Activated B cell treated with CpG ODN at 0.5 μM for 24 hours (primary cell): Measurements from ENCODE around the gene KYAT1. TPM values are rescaled to one million over a fixed set of nuclear protein-coding genes. Genes with fewer than 3 reads are reported as not detected.

Source experiments
- ATAC-seq: fragments of 200-7000 bp; cut with Tn5 transposase; one replicate; pipeline ENCODE4 v1.10.0; 2021; ENCODE audit warnings: low read depth, mild to moderate bottlenecking, moderate library complexity
- CTCF ChIA-PET: fragments of 350-600 bp; sonication (Branson Sonifier 250); formaldehyde crosslinking; loops from one replicate; lab custom pipeline; 2021; ENCODE audit warnings: antibody characterized with exemption; lab: Charles Lee
- POLR2A ChIA-PET: fragments of 350-600 bp; sonication (Branson Sonifier 250); formaldehyde crosslinking; loops from one replicate; lab custom pipeline; 2021; ENCODE audit warnings: antibody characterized with exemption; lab: Charles Lee
- DNase-seq: peaks from one replicate; pipeline ENCODE4 v3.0.0; 2022
- H3K27ac Mint-ChIP-seq: one replicate; pipeline ENCODE4 v1.8.0; 2020; ENCODE audit warnings: mixed read lengths
- H3K27me3 Mint-ChIP-seq: one replicate; pipeline ENCODE4 v1.8.0; 2021; ENCODE audit warnings: mixed read lengths
- H3K36me3 Mint-ChIP-seq: one replicate; pipeline ENCODE4 v1.8.0; 2021; ENCODE audit warnings: low read depth, mixed read lengths
- H3K4me1 Mint-ChIP-seq: one replicate; pipeline ENCODE4 v1.8.0; 2021; ENCODE audit warnings: mixed read lengths
- H3K4me3 Mint-ChIP-seq: one replicate; pipeline ENCODE4 v1.8.0; 2020; ENCODE audit warnings: mild to moderate bottlenecking, mixed read lengths
- H3K9me3 Mint-ChIP-seq: one replicate; pipeline ENCODE4 v1.8.0; 2020; ENCODE audit warnings: mixed read lengths
- intact Hi-C: fragments of 100-400 bp; cut with micrococcal nuclease; formaldehyde crosslinking; loops from one replicate; pipeline ENCODE4 v1.15.1; 2024
- total RNA-seq: library from RNA; stranded (reverse); gene quantifications from 2 replicates; pipeline ENCODE4 v1.2.3, GENCODE V29; 2022
- TF ChIP-seq, protein P1 (sequence below): fragments of 200-600 bp; IDR thresholded peaks from one replicate; pipeline ENCODE4 v1.8.0; 2022; ENCODE audit warnings: antibody characterized with exemption, mild to moderate bottlenecking

KYAT1 gene
- total RNA-seq, 1 donor from 2014 or later: 4.3 TPM

DNA sequence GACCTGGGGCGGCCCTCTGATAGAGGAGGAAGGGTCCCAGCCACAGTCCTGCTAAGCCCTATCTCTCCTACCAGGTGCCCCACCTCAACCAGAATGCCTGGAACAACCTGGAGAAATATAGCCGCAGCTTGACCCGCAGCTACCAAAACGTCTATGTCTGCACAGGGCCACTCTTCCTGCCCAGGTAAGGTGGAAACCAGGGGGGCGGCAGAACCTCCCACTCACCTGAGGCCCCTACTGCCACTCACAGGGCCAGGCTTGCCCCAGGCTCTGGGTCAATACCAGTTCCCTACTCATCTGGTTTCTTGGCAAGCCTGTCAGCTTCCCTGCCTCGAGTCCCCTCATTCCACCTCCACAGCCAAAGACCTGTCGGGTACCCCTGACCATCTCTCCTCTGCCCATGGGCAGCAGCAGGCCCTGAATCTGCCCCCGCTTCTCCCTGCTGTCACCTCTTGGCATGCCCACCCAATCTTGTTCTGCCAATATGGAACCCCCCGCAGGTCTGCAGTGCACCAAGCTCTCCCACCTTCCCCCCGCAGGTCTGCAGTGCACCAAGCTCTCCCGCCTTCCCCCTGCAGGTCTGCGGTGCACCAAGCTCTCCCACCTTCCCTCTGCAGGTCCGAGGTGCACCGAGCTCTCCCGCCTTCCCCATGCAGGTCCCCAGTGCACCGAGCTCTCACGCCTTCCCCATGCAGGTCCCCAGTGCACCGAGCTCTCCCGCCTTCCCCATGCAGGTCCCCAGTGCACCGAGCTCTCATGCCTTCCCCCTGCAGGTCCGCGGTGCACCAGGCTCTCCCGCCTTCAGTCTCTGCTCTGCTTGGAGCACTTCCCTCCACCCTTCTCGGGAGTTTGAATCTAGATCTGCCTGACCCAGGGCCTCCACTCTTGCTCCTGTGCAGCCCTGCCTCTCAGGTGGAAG is 60.8 kb downstream of the KYAT1 start:
- Mint-ChIP-seq H3K4me1 (peaks cover 15% of the 10 kb centered on the region), H3K27ac (no peak overlapping the region), H3K9me3 (no peaks in the 10 kb centered on the region), H3K27me3 (no peaks in the 10 kb centered on the region), H3K4me3 (no peak overlapping the region), H3K36me3 (peaks cover 45% of the 10 kb centered on the region)
- intact Hi-C loops: no loop called here
- TF ChIP-seq, protein P1, sequence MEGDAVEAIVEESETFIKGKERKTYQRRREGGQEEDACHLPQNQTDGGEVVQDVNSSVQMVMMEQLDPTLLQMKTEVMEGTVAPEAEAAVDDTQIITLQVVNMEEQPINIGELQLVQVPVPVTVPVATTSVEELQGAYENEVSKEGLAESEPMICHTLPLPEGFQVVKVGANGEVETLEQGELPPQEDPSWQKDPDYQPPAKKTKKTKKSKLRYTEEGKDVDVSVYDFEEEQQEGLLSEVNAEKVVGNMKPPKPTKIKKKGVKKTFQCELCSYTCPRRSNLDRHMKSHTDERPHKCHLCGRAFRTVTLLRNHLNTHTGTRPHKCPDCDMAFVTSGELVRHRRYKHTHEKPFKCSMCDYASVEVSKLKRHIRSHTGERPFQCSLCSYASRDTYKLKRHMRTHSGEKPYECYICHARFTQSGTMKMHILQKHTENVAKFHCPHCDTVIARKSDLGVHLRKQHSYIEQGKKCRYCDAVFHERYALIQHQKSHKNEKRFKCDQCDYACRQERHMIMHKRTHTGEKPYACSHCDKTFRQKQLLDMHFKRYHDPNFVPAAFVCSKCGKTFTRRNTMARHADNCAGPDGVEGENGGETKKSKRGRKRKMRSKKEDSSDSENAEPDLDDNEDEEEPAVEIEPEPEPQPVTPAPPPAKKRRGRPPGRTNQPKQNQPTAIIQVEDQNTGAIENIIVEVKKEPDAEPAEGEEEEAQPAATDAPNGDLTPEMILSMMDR: no peak
- DNase-seq: no peak
- CTCF ChIA-PET: no interaction called here
- POLR2A ChIA-PET: interaction anchor here (0.6 to 3.6 kb wide), 3 partner anchors 9 to 235 kb away, joined by 3 to 49 read pairs (median 8); partner anchors contain the start of gene SPOUT1
- no peak for ATAC-seq

DNA sequence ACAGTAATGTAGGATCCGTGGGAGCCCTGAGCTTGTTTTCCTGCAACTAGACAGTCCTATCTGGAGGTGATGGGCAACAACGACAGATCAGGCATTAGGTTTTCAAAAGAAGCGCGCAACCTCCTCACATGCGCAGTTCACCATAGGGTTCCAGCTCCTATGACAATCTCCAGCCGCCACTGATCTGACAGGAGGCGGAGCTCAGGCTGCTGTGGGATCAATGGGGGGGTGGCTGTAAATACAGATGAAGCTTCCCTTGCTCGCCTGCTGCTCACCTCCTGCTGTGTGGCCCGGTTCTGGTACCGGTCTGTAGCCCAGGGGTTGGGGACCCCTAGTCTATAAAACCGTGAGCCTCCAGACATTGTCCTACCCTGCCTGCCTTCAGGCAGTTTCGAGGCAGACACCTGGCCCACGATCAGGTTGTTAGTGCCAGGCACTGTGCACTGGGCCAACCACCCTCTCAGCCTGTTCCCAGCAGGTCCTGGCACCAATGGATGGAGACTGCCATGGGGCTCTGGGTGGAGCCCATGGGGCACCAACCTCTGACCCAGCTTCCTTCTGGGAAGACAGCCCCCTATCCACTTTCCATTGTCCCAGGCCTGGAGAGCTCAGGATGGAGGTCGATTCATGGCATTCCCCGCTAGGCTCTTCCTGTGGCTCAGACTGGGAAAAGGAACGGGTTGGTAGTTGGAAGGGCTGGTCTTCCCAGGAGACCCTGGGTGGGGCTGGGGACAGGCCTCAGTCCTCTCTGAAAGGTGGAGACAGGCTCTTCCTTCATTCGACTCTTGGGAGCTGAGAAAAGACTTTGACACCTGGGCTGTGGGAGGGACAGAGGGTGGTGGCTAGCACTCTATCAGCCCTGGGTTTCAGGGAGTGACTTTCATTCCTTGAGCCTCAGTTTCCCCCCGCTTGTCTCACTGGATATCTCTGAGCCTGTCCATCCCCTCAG is 61.8 kb downstream of the KYAT1 start:
- peak overlapping the region; percentile 35 for H3K4me3 Mint-ChIP-seq
- peaks cover 15% of the 10 kb centered on the region for H3K4me1 Mint-ChIP-seq
- H3K36me3 Mint-ChIP-seq: peaks cover 37% of the 10 kb centered on the region
- H3K9me3 Mint-ChIP-seq: no peaks in the 10 kb centered on the region
- ChIA-PET POLR2A (interaction anchor here (0.5 to 3.6 kb wide), 6 partner anchors 10 to 774 kb away, joined by 3 to 49 read pairs (median 6); partner anchors contain the start of genes SPOUT1 and ZER1), CTCF (interaction anchor here (2.5 kb wide), 1 partner anchor 10 kb away, joined by 12 read pairs; the partner anchor contains the start of gene SPOUT1)
- DNase-seq (no peak), ATAC-seq (no peak)
- intact Hi-C loops: loop anchor here (2.0 to 5.0 kb wide), 2 partner anchors 118 to 171 kb away; partner anchors contain the start of gene PKN3
- TF ChIP-seq, protein P1: no peak
- no peak overlapping the region for H3K27ac Mint-ChIP-seq
- H3K27me3 Mint-ChIP-seq: no peaks in the 10 kb centered on the region

DNA sequence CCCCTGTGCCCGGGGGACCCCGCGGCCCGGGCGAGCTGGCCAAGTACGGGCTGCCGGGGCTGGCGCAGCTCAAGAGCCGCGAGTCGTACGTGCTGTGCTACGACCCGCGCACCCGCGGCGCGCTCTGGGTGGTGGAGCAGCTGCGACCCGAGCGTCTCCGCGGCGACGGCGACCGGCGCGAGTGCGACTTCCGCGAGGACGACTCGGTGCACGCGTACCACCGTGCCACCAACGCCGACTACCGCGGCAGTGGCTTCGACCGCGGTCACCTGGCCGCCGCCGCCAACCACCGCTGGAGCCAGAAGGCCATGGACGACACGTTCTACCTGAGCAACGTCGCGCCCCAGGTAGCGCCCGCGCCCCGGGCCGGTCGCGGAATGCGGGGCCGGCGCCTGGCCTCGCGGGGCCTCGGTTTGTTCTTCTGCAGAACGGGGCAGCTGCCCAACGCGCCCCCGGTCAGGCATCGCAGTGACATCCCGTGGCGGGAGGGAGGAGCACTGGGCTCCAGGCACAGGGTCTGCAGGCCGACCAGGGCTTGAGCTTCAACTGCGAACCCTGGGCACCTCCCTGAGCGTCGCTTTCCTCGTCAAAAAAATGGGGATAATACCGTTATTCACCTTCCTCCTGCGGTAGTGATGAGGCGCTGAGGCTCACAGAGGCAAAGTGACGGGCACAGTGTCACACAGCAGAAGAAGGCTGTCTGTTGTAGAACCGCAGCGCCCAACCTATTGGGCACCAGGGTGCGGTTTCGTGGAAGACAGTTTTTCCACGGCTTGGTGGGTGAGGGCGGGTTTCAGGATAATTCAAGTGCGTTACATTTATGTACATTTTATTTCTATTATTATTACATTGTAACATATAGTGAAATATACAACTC is 62.7 kb downstream of the KYAT1 start:
- H3K4me1 Mint-ChIP-seq: peaks cover 15% of the 10 kb centered on the region
- intact Hi-C loops: loop anchor here (1.0 to 5.0 kb wide), 8 partner anchors 10 to 170 kb away; partner anchors contain the start of genes LRRC8A, PKN3, SPOUT1 and TBC1D13
- DNase-seq: peak; percentile 59
- peak; percentile 32 for ATAC-seq
- no peaks in the 10 kb centered on the region for H3K27me3 Mint-ChIP-seq
- peaks cover 28% of the 10 kb centered on the region for H3K36me3 Mint-ChIP-seq
- ChIA-PET CTCF (interaction anchor here (0.6 to 2.5 kb wide), 13 partner anchors 8 to 127 kb away, joined by 3 to 12 read pairs (median 5); partner anchors contain the start of genes PKN3 and SPOUT1), POLR2A (interaction anchor here (0.5 to 3.6 kb wide), 14 partner anchors 8 to 773 kb away, joined by 3 to 49 read pairs (median 4); partner anchors contain the start of genes DOLK, DYNC2I2, GOLGA2 and KYAT1)
- H3K9me3 Mint-ChIP-seq: no peaks in the 10 kb centered on the region
- H3K4me3 Mint-ChIP-seq: peak overlapping the region; percentile 75
- peak overlapping the region; percentile 50 for H3K27ac Mint-ChIP-seq
- TF ChIP-seq, protein P1: no peak

DNA sequence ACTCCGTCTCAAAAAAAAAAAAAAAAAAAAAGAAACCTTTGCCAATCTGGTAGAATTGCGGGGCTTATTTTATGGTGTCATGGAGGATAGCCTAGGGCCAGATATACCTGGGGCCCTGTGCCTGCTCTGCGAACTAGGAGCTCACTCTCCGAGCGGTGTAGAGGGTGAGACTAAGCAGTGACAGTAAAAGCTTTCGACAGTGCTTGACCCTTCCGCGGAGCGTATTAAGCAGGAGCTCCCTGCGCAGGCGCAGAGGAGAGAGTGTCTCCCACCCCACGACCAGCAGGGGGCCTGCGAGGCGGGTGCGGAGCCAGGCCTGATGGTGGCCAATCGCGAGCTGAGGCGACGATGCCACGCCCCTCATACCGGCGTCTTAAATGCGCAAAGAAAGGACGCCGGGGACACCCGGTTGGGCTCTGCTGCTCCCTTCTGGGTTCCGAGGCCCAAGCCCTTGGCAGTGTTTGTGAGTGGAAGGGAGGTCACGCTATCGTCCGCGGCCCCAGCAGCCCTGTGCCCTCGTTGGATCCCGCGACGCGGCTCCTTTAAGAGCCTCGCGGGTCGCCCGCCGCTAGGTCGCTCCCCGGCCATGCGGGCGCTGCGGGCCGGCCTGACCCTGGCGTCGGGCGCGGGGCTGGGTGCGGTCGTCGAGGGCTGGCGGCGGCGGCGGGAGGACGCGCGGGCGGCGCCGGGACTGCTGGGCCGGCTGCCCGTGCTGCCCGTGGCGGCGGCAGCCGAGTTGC is 63.5 kb downstream of the KYAT1 start, which contains the start of gene ENDOG:
Gene ENDOG (plus strand): TSS at position 402 of the 740 bp plus-strand sequence. CDS start 185 bp downstream, at position 587.
- POLR2A ChIA-PET: interaction anchor here (0.6 to 3.6 kb wide), 21 partner anchors 9 to 921 kb away, joined by 3 to 49 read pairs (median 4); partner anchors contain the start of genes CIZ1, DOLK, DYNC2I2 and GOLGA2
- TF ChIP-seq, protein P1: no peak
- DNase-seq (peak; percentile 98), ATAC-seq (peak; percentile 95)
- H3K9me3 Mint-ChIP-seq: no peaks in the 10 kb centered on the region
- peak within 1 kb of the TSS; percentile 87 for H3K4me3 Mint-ChIP-seq
- intact Hi-C loops: loop anchor here (1.0 to 5.0 kb wide), 8 partner anchors 11 to 169 kb away; partner anchors contain the start of genes LRRC8A, PKN3, SPOUT1 and TBC1D13
- H3K27ac Mint-ChIP-seq: peak within 1 kb of the TSS; percentile 87
- peaks cover 23% of the 10 kb centered on the region for H3K36me3 Mint-ChIP-seq
- peaks cover 15% of the 10 kb centered on the region for H3K4me1 Mint-ChIP-seq
- CTCF ChIA-PET: interaction anchor here (0.6 to 2.5 kb wide), 13 partner anchors 9 to 127 kb away, joined by 3 to 12 read pairs (median 5); partner anchors contain the start of genes PKN3 and SPOUT1
- no peaks in the 10 kb centered on the region for H3K27me3 Mint-ChIP-seq
